ENCODE results near the gene DOCK9.

The DOCK9 gene

GRCh38 chr13:98921786-98922185 lies 56.1 kb downstream of the DOCK9 start:
- H3K4me1 ChIP-seq = no peaks in the 10 kb centered on the region
- peaks cover 2% of the 10 kb centered on the region for H3K79me2 ChIP-seq
- peak overlapping the region; percentile 7 for H3K27ac ChIP-seq

GRCh38 chr13:98921015-98921580 lies 56.8 kb downstream of the DOCK9 start:
- no peaks in the 10 kb centered on the region for H3K27me3 ChIP-seq (ENCODE audit: control insufficient read depth, insufficient read depth, low read length)
- H3K4me1 ChIP-seq = no peaks in the 10 kb centered on the region
- no peak overlapping the region for H2AFZ ChIP-seq
- TF ChIP-seq CTCF (IDR thresholded peaks at IDR 0.05) = no peak
- peaks cover 2% of the 10 kb centered on the region for H3K79me2 ChIP-seq
- H3K9me3 ChIP-seq (ENCODE audit: control insufficient read depth, low read length) = no peaks in the 10 kb centered on the region
- H3K36me3 ChIP-seq (ENCODE audit: control insufficient read depth, insufficient read depth, low read length) = no peaks in the 10 kb centered on the region
- H3K27ac ChIP-seq = no peak overlapping the region
- no peak overlapping the region for H3K9ac ChIP-seq
- H3K4me2 ChIP-seq (ENCODE audit: low read length) = no peak overlapping the region
- H3K4me3 ChIP-seq (ENCODE audit: low read depth, low read length) = no peak overlapping the region

More at GRCh38 chr13:98921786-98922185, 56.1 kb downstream of the DOCK9 start:
- TF ChIP-seq CTCF (IDR thresholded peaks at IDR 0.05) = no peak
- no peak overlapping the region for H3K9ac ChIP-seq
- no peaks in the 10 kb centered on the region for H3K27me3 ChIP-seq (ENCODE audit: control insufficient read depth, insufficient read depth, low read length)
- no peak overlapping the region for H2AFZ ChIP-seq
- H3K9me3 ChIP-seq (ENCODE audit: control insufficient read depth, low read length) = no peaks in the 10 kb centered on the region
- H3K4me2 ChIP-seq (ENCODE audit: low read length) = no peak overlapping the region
- H3K36me3 ChIP-seq (ENCODE audit: control insufficient read depth, insufficient read depth, low read length) = no peaks in the 10 kb centered on the region
- H3K4me3 ChIP-seq (ENCODE audit: low read depth, low read length) = no peak overlapping the region

- H3K79me2 ChIP-seq = peaks cover 2% of the 10 kb centered on the region
- no peak overlapping the region for H2AFZ ChIP-seq
- no peak overlapping the region for H3K4me3 ChIP-seq (ENCODE audit: low read depth, low read length)
- H3K4me2 ChIP-seq (ENCODE audit: low read length) = no peak overlapping the region
- H3K9me3 ChIP-seq (ENCODE audit: control insufficient read depth, low read length) = no peaks in the 10 kb centered on the region
- no peaks in the 10 kb centered on the region for H3K4me1 ChIP-seq
- no peak for TF ChIP-seq CTCF (IDR thresholded peaks at IDR 0.05)
- no peaks in the 10 kb centered on the region for H3K27me3 ChIP-seq (ENCODE audit: control insufficient read depth, insufficient read depth, low read length)
- no peak overlapping the region for H3K9ac ChIP-seq
- H3K36me3 ChIP-seq (ENCODE audit: control insufficient read depth, insufficient read depth, low read length) = no peaks in the 10 kb centered on the region
- no peak overlapping the region for H3K27ac ChIP-seq
Measured at GRCh38 chr13:98919566-98919965, 58.3 kb downstream of the DOCK9 start.

GRCh38 chr13:98918771-98919170 lies 59.1 kb downstream of the DOCK9 start:
- no peak overlapping the region for H2AFZ ChIP-seq
- no peak overlapping the region for H3K9ac ChIP-seq
- H3K36me3 ChIP-seq (ENCODE audit: control insufficient read depth, insufficient read depth, low read length) = no peaks in the 10 kb centered on the region
- H3K4me3 ChIP-seq (ENCODE audit: low read depth, low read length) = no peak overlapping the region
- H3K4me1 ChIP-seq = no peaks in the 10 kb centered on the region
- no peaks in the 10 kb centered on the region for H3K9me3 ChIP-seq (ENCODE audit: control insufficient read depth, low read length)
- no peak overlapping the region for H3K4me2 ChIP-seq (ENCODE audit: low read length)
- no peak for TF ChIP-seq CTCF (IDR thresholded peaks at IDR 0.05)
- no peak overlapping the region for H3K27ac ChIP-seq
- peaks cover 2% of the 10 kb centered on the region for H3K79me2 ChIP-seq
- no peaks in the 10 kb centered on the region for H3K27me3 ChIP-seq (ENCODE audit: control insufficient read depth, insufficient read depth, low read length)

GRCh38 chr13:98917116-98917515 lies 60.7 kb downstream of the DOCK9 start:
- H3K4me1 ChIP-seq = no peaks in the 10 kb centered on the region
- H3K4me3 ChIP-seq (ENCODE audit: low read depth, low read length) = no peak overlapping the region
- H3K9ac ChIP-seq = no peak overlapping the region
- no peaks in the 10 kb centered on the region for H3K27me3 ChIP-seq (ENCODE audit: control insufficient read depth, insufficient read depth, low read length)
- no peaks in the 10 kb centered on the region for H3K9me3 ChIP-seq (ENCODE audit: control insufficient read depth, low read length)
- no peaks in the 10 kb centered on the region for H3K79me2 ChIP-seq
- H2AFZ ChIP-seq = no peak overlapping the region
- no peak for TF ChIP-seq CTCF (IDR thresholded peaks at IDR 0.05)
- no peaks in the 10 kb centered on the region for H3K36me3 ChIP-seq (ENCODE audit: control insufficient read depth, insufficient read depth, low read length)
- no peak overlapping the region for H3K4me2 ChIP-seq (ENCODE audit: low read length)
- peak overlapping the region; percentile 6 for H3K27ac ChIP-seq

Data from parathyroid adenoma (tissue), 2 donors.